H1 (cell line): ENCODE data around the gene APOL3. TPM values are rescaled to one million over a fixed set of nuclear protein-coding genes. Genes with fewer than 3 reads are reported as not detected.

Source experiments
- CTCF ChIA-PET: fragments of 300-600 bp; sonication (Branson Sonifier 250); formaldehyde crosslinking; loops from one replicate; lab custom pipeline; 2021; ENCODE audit not compliant: partially characterized antibody; lab: Charles Lee
- POLR2A ChIA-PET: fragments of 300-600 bp; sonication (Branson Sonifier 250); formaldehyde crosslinking; loops from one replicate; lab custom pipeline; 2021; ENCODE audit warnings: inconsistent platforms; ENCODE audit not compliant: partially characterized antibody; lab: Charles Lee
- DNase-seq, 2 experiments: peaks; one replicate each; pipeline versions ENCODE4 v3.0.0 to v3.0.0-alpha.2; 2010 to 2022; ENCODE audit warnings: low spot score in 2 of 2, low read depth in 1 of 2, mixed read lengths in 1 of 2
- FAIRE-seq: peaks from 2 replicates; lab custom pipeline; 2011; peaks lifted over from hg19 to GRCh38; lab: Jason Lieb, UNC
- H2AFZ ChIP-seq: 2 replicates; pipeline ENCODE4 v1.8.1; 2012; ENCODE audit warnings: low read length, inconsistent platforms
- H2AK5ac ChIP-seq: 2 replicates; pipeline ENCODE4 v1.6.1; 2013; ENCODE audit warnings: low read depth, low read length
- H2BK120ac ChIP-seq: replicated peaks from 2 replicates; pipeline ENCODE3; 2013; ENCODE audit warnings: low read depth, low read length, inconsistent platforms
- H2BK12ac ChIP-seq: 2 replicates; pipeline ENCODE4 v1.6.1; 2013; ENCODE audit warnings: low read depth, low read length
- H2BK15ac ChIP-seq: 2 replicates; pipeline ENCODE4 v1.6.1; 2013; ENCODE audit warnings: low read length
- H2BK20ac ChIP-seq: 2 replicates; pipeline ENCODE4 v1.6.1; 2013; ENCODE audit warnings: low read length
- H2BK5ac ChIP-seq: 2 replicates; pipeline ENCODE4 v1.6.1; 2013; ENCODE audit warnings: low read depth, low read length
- H3K14ac ChIP-seq: 2 replicates; pipeline ENCODE4 v1.6.1; 2013; ENCODE audit warnings: inconsistent platforms; ENCODE audit not compliant: insufficient read length
- H3K18ac ChIP-seq: 2 replicates; pipeline ENCODE4 v1.6.1; 2013; ENCODE audit warnings: low read length; ENCODE audit errors: extremely low read depth
- H3K23ac ChIP-seq: 2 replicates; pipeline ENCODE4 v1.6.1; 2013; ENCODE audit warnings: inconsistent platforms; ENCODE audit not compliant: insufficient read length
- H3K23me2 ChIP-seq: 2 replicates; pipeline ENCODE4 v1.6.1; 2013; ENCODE audit warnings: low read depth, low read length
- H3K27ac ChIP-seq: 2 replicates; pipeline ENCODE4 v1.6.1; 2011; ENCODE audit warnings: low read depth, low read length, inconsistent platforms
- H3K27me3 ChIP-seq, 4 experiments: replicated peaks in 1 of 4; 1 replicate in 1 of 4; 2 replicates in 3 of 4; pipeline versions ENCODE4 v1.6.1 to v1.8.1; 2011 to 2013; ENCODE audit warnings: low read length in 3 of 4, mild to moderate bottlenecking in 3 of 4, inconsistent platforms in 2 of 4, mixed read lengths in 2 of 4, moderate library complexity in 1 of 4; ENCODE audit not compliant: control insufficient read depth in 3 of 4, insufficient read depth in 3 of 4; ENCODE audit errors: extremely low read depth in 1 of 4
- H3K36me3 ChIP-seq, 4 experiments: 2 replicates each; pipeline versions ENCODE4 v1.6.1 to v1.8.1; 2011 to 2013; ENCODE audit warnings: mild to moderate bottlenecking in 4 of 4, low read length in 3 of 4, moderate library complexity in 2 of 4, control low read depth in 1 of 4, inconsistent platforms in 1 of 4; ENCODE audit not compliant: insufficient read depth in 4 of 4, control insufficient read depth in 2 of 4
- H3K4ac ChIP-seq: replicated peaks from 2 replicates; pipeline ENCODE3; 2013; ENCODE audit warnings: low read length, low read depth, mixed read lengths, inconsistent platforms; ENCODE audit not compliant: insufficient read length
- H3K4me1 ChIP-seq, 4 experiments: replicated peaks in 1 of 4; 1 replicate in 1 of 4; 2 replicates in 3 of 4; pipeline versions ENCODE4 v1.6.1 to v1.8.1; 2011 to 2013; ENCODE audit warnings: low read length in 3 of 4, inconsistent platforms in 2 of 4, mixed read lengths in 1 of 4; ENCODE audit not compliant: insufficient read depth in 4 of 4, control insufficient read depth in 3 of 4
- H3K4me2 ChIP-seq, 2 experiments: 2 replicates each; pipeline versions ENCODE4 v1.6.1 to v1.8.1; 2011 to 2013; ENCODE audit warnings: low read depth in 2 of 2, low read length in 2 of 2, control low read depth in 1 of 2, inconsistent platforms in 1 of 2, mild to moderate bottlenecking in 1 of 2; ENCODE audit not compliant: insufficient read depth in 1 of 2
- H3K4me3 ChIP-seq, 4 experiments: fragments of 200-600, 300-600 bp in 1 of 4; sonication (generic), shearing (Covaris generic), sonication (Bioruptor Twin) in 1 of 4; 2 replicates each; pipeline versions ENCODE4 v1.5.1 to v1.8.1; 2011 to 2016; ENCODE audit warnings: low read length in 4 of 4, low read depth in 3 of 4, control low read depth in 2 of 4, inconsistent platforms in 2 of 4, mild to moderate bottlenecking in 2 of 4, mixed read lengths in 1 of 4, moderate library complexity in 1 of 4; ENCODE audit not compliant: insufficient read depth in 2 of 4; ENCODE audit errors: extremely low read depth in 1 of 4
- H3K56ac ChIP-seq: replicated peaks from 2 replicates; pipeline ENCODE3; 2013; ENCODE audit warnings: low read depth, mild to moderate bottlenecking, mixed read lengths, low read length, inconsistent platforms; ENCODE audit not compliant: insufficient read length
- H3K79me1 ChIP-seq: 2 replicates; pipeline ENCODE4 v1.6.1; 2013; ENCODE audit warnings: low read depth, low read length, control low read depth
- H3K79me2 ChIP-seq, 2 experiments: 2 replicates each; pipeline versions ENCODE4 v1.6.1 to v1.8.1; 2012 to 2013; ENCODE audit warnings: low read length in 2 of 2, mild to moderate bottlenecking in 2 of 2, inconsistent platforms in 1 of 2; ENCODE audit not compliant: insufficient read depth in 2 of 2, control insufficient read depth in 1 of 2
- H3K9ac ChIP-seq, 4 experiments: replicated peaks in 1 of 4; 1 replicate in 1 of 4; 2 replicates in 3 of 4; pipeline versions ENCODE4 v1.6.1 to v1.8.1; 2011 to 2013; ENCODE audit warnings: low read depth in 3 of 4, low read length in 3 of 4, control low read depth in 2 of 4, mild to moderate bottlenecking in 2 of 4, moderate library complexity in 2 of 4, inconsistent platforms in 1 of 4; ENCODE audit errors: extremely low read depth in 1 of 4
- H3K9me3 ChIP-seq, 2 experiments: 2 replicates each; pipeline versions ENCODE4 v1.6.1 to v1.8.1; 2012 to 2013; ENCODE audit warnings: mild to moderate bottlenecking in 2 of 2, moderate library complexity in 2 of 2, control low read depth in 1 of 2, inconsistent platforms in 1 of 2, low read depth in 1 of 2, low read length in 1 of 2, mixed read lengths in 1 of 2; ENCODE audit not compliant: insufficient read depth in 2 of 2
- H4K20me1 ChIP-seq, 2 experiments: replicated peaks in 1 of 2; 2 replicates each; pipeline versions ENCODE3 to v1.8.1; 2011 to 2013; ENCODE audit warnings: inconsistent platforms in 2 of 2, low read length in 2 of 2, mild to moderate bottlenecking in 1 of 2; ENCODE audit not compliant: insufficient read depth in 2 of 2, control insufficient read depth in 1 of 2
- H4K5ac ChIP-seq: 2 replicates; pipeline ENCODE4 v1.6.1; 2013; ENCODE audit warnings: low read length, low read depth, mixed read lengths, inconsistent platforms; ENCODE audit not compliant: insufficient read length
- H4K8ac ChIP-seq: 2 replicates; pipeline ENCODE4 v1.8.0; 2013; ENCODE audit warnings: mild to moderate bottlenecking, moderate library complexity, low read length, inconsistent platforms; ENCODE audit not compliant: insufficient read depth; ENCODE audit errors: extremely low read depth
- H4K91ac ChIP-seq: replicated peaks from 2 replicates; pipeline ENCODE3; 2013; ENCODE audit warnings: low read length, mixed read lengths, inconsistent platforms; ENCODE audit not compliant: insufficient read length
- BRCA1 ChIP-seq: IDR thresholded peaks from 2 replicates; pipeline ENCODE4 v1.6.1; 2012; ENCODE audit warnings: low read depth, low read length, improper control_type of control experiment
- CREB1 ChIP-seq: IDR thresholded peaks from 2 replicates; pipeline ENCODE4 v1.6.1; 2012; ENCODE audit warnings: inconsistent platforms
- EGR1 ChIP-seq: IDR thresholded peaks from 2 replicates; pipeline ENCODE4 v1.6.1; 2011; ENCODE audit warnings: low read depth, low read length, borderline replicate concordance
- SP1 ChIP-seq: IDR thresholded peaks from 2 replicates; pipeline ENCODE4 v1.6.1; 2011; ENCODE audit warnings: low read depth, low read length
- WGBS, 2 experiments: shearing (Covaris generic) in 1 of 2; methylation state at CpG; one replicate each; pipeline versions ENCODE4 v1.1.6 to v1.1.7; 2013 to 2015; ENCODE audit warnings: low lambda C conversion rate in 2 of 2, mixed read lengths in 2 of 2, inconsistent platforms in 1 of 2, low coverage in 1 of 2, missing lambda C conversion rate in 1 of 2; ENCODE audit not compliant: insufficient replicate concordance in 2 of 2, insufficient coverage in 1 of 2, insufficient read length in 1 of 2; ENCODE audit errors: extremely low coverage in 1 of 2, missing lambda C conversion rate in 1 of 2; 5-methylcytosine and 5-hydroxymethylcytosine counted together
- polyA plus RNA-seq, 7 experiments: library from polyadenylated mRNA; depleted of rRNA in 3 of 7; stranded (reverse) in 5 of 7; unstranded in 2 of 7; fragments of >200 nt in 5 of 7; fragments of 200-250 nt in 2 of 7; gene quantifications; 1 replicate in 5 of 7; 2 replicates in 1 of 7; 4 replicates in 1 of 7; pipeline versions ENCODE4 v1.2.1 to v1.2.3, GENCODE V29; 2011 to 2013; ENCODE audit warnings: missing spikeins in 2 of 7, mixed read lengths in 2 of 7
- total RNA-seq: library from RNA; stranded (reverse); fragmentation: NEBNext Ultra II Directional; extraction: Animal tissue kit (Norgen Biotek cat#: 25700); gene quantifications from 2 replicates; pipeline ENCODE4 v1.2.1, GENCODE V29; 2021
- TF ChIP-seq, protein P1 (sequence below): IDR thresholded peaks from 2 replicates; pipeline ENCODE4 v1.6.1; 2012; ENCODE audit warnings: low read length, inconsistent platforms

APOL3 gene
- total and polyA plus RNA-seq, 2 of the 8 experiments (the other 6 are each of a cell fraction or from before 2014, with no cell fraction given) = 0.12 TPM; not detected in 1

DNA sequence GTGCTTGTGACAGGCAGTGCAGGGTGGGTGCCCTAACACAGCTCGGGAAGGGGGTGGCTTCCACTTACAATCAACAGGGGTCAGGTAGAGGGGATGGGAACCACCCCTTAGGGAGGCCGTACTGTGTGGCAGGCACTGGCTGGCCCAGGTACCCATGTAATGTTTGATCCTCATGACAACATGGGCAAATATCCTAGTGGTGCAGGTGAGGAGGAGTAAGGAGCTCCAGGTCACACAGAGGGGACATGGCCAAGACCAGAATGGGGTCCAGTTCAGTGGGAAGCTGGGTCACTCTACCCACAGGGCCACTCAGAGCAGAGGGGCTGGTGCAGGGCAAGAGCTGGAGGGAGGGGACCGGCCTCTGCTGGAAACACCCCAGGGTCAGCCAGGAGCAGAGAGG, 38.0 kb upstream of the APOL3 start:
- Histone ChIP-seq H3K23ac (no peak overlapping the region), H4K8ac (no peak overlapping the region), H3K4me3 (no peak overlapping the region), H4K91ac (no peak overlapping the region), H3K18ac (no peak overlapping the region; the same call in 1 of the 2 replicates), H3K56ac (no peak overlapping the region), H3K36me3 (no peaks in the 10 kb centered on the region), H3K14ac (no peak overlapping the region), H3K4me2 (no peak overlapping the region), H2BK15ac (no peak overlapping the region), H3K23me2 (no peaks in the 10 kb centered on the region), H3K79me2 (no peaks in the 10 kb centered on the region), H3K79me1 (no peaks in the 10 kb centered on the region), H3K4me1 (peaks cover 0 to 11% (median 9%) of the 10 kb centered on the region in 4 experiments; a peak in 6 of 7 replicates), H4K20me1 (no peaks in the 10 kb centered on the region), H4K5ac (no peak overlapping the region), H2BK20ac (no peak overlapping the region), H3K4ac (no peak overlapping the region), H3K27ac (no peak overlapping the region), H3K9me3 (no peaks in the 10 kb centered on the region), H2BK12ac (peak overlapping the region; percentile 7; the same call in 1 of the 2 replicates), H2BK5ac (no peak overlapping the region), H3K9ac (no peak overlapping the region), H2BK120ac (no peak overlapping the region), H2AK5ac (no peak overlapping the region), H2AFZ (no peak overlapping the region), H3K27me3 (no peaks in the 10 kb centered on the region)
- ChIA-PET POLR2A (interaction anchor here (1.8 kb wide), 1 partner anchor 39 kb away, joined by 3 read pairs; no protein-coding TSS in a partner anchor), CTCF (interaction anchor here (0.6 to 1.8 kb wide), 9 partner anchors 8 to 402 kb away, joined by 3 to 5 read pairs (median 4); partner anchors contain the start of gene APOL2)
- DNase-seq = no peak
- 95% methylated on average over 3 of the region's 3 CpGs; no CpG with 5 or more reads in 1 of the 2 experiments for WGBS, 2 experiments
- no peak for FAIRE-seq
- TF ChIP-seq BRCA1 = no peak
- no peak for TF ChIP-seq SP1
- no peak for TF ChIP-seq CREB1
- no peak for TF ChIP-seq EGR1
- TF ChIP-seq, protein P1, sequence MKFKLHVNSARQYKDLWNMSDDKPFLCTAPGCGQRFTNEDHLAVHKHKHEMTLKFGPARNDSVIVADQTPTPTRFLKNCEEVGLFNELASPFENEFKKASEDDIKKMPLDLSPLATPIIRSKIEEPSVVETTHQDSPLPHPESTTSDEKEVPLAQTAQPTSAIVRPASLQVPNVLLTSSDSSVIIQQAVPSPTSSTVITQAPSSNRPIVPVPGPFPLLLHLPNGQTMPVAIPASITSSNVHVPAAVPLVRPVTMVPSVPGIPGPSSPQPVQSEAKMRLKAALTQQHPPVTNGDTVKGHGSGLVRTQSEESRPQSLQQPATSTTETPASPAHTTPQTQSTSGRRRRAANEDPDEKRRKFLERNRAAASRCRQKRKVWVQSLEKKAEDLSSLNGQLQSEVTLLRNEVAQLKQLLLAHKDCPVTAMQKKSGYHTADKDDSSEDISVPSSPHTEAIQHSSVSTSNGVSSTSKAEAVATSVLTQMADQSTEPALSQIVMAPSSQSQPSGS = no peak
